SW 1271 (cell line): ENCODE data around the gene RAB9A.

Source experiments
- DNase-seq, 2 experiments: peaks; one replicate each; lab custom pipeline; 2025; lab: John Stamatoyannopoulos, UW

RAB9A gene

GRCh38 chrX:13748486-13748885 is 59.6 kb downstream of the RAB9A start:
- no peak for DNase-seq

- DNase-seq = peak in 1 of 2 experiments; percentile 26
These were observed 61.3 kb downstream of the RAB9A start for GRCh38 chrX:13750204-13750603.

- DNase-seq = no peak
These were observed 61.9 kb downstream of the RAB9A start for GRCh38 chrX:13750812-13751211.

GRCh38 chrX:13752141-13752540 is 63.2 kb downstream of the RAB9A start:
- DNase-seq = no peak

GRCh38 chrX:13752646-13753045 is 63.7 kb downstream of the RAB9A start:
- DNase-seq = no peak

GRCh38 chrX:13754765-13755164 is 65.8 kb downstream of the RAB9A start:
- DNase-seq = no peak

- DNase-seq = no peak
These were observed 66.3 kb downstream of the RAB9A start for GRCh38 chrX:13755254-13755653.

- no peak for DNase-seq
These were observed 67.5 kb downstream of the RAB9A start for GRCh38 chrX:13756381-13756780.

- DNase-seq = no peak
These were observed 70.3 kb downstream of the RAB9A start for GRCh38 chrX:13759152-13759718.
